ENCODE measurements around the gene TANC1. TPM values are rescaled to one million over a fixed set of nuclear protein-coding genes. Genes with fewer than 3 reads are reported as not detected.

The TANC1 gene
- total RNA-seq, 4 donors from 2014 or later: 27.1 to 57.4 (median 55.1) TPM

- no peak for DNase-seq
- Histone ChIP-seq H3K4me1 (no peaks in the 10 kb centered on the region), H3K27ac (no peak overlapping the region), H3K4me3 (no peak overlapping the region), H3K27me3 (no peaks in the 10 kb centered on the region), H3K9me3 (no peaks in the 10 kb centered on the region), H3K36me3 (peaks cover 0 to 18% (median 0%) of the 10 kb centered on the region in 3 donors)
- no peak for TF ChIP-seq POLR2A (IDR thresholded peaks at IDR 0.05)
- TF ChIP-seq CTCF (IDR thresholded peaks at IDR 0.05): no peak
Observed at GRCh38 chr2:159211447-159212396, 243.3 kb downstream of the TANC1 start.

GRCh38 chr2:159213296-159213695, 244.9 kb downstream of the TANC1 start:
- Histone ChIP-seq H3K27me3 (no peaks in the 10 kb centered on the region), H3K36me3 (peaks cover 0 to 34% (median 0%) of the 10 kb centered on the region in 3 donors), H3K4me3 (no peak overlapping the region), H3K27ac (no peak overlapping the region), H3K4me1 (no peaks in the 10 kb centered on the region), H3K9me3 (no peaks in the 10 kb centered on the region)
- no peak for TF ChIP-seq CTCF (IDR thresholded peaks at IDR 0.05)
- no peak for TF ChIP-seq POLR2A (IDR thresholded peaks at IDR 0.05)
- no peak for DNase-seq

- Histone ChIP-seq H3K27me3 (no peaks in the 10 kb centered on the region), H3K4me1 (no peaks in the 10 kb centered on the region), H3K9me3 (no peaks in the 10 kb centered on the region), H3K4me3 (no peak overlapping the region), H3K36me3 (peaks cover 0 to 45% (median 0%) of the 10 kb centered on the region in 3 donors), H3K27ac (no peak overlapping the region)
- TF ChIP-seq CTCF (IDR thresholded peaks at IDR 0.05) (no peak), POLR2A (IDR thresholded peaks at IDR 0.05) (no peak)
- no peak for DNase-seq
Observed at GRCh38 chr2:159214325-159214865, 246.0 kb downstream of the TANC1 start.

GRCh38 chr2:159215116-159215515, 246.7 kb downstream of the TANC1 start:
- Histone ChIP-seq H3K4me1 (no peaks in the 10 kb centered on the region), H3K36me3 (peaks cover 0 to 52% (median 0%) of the 10 kb centered on the region in 3 donors), H3K4me3 (no peak overlapping the region), H3K27me3 (no peaks in the 10 kb centered on the region), H3K9me3 (no peaks in the 10 kb centered on the region), H3K27ac (no peak overlapping the region)
- TF ChIP-seq CTCF (IDR thresholded peaks at IDR 0.05) (no peak), POLR2A (IDR thresholded peaks at IDR 0.05) (no peak)
- DNase-seq: no peak

- no peaks in the 10 kb centered on the region for H3K27me3 ChIP-seq
- no peaks in the 10 kb centered on the region for H3K4me1 ChIP-seq
- no peak for TF ChIP-seq POLR2A (IDR thresholded peaks at IDR 0.05)
- TF ChIP-seq CTCF (IDR thresholded peaks at IDR 0.05): no peak
- peaks cover 0 to 69% (median 0%) of the 10 kb centered on the region in 3 donors for H3K36me3 ChIP-seq
- DNase-seq: no peak
- no peak overlapping the region for H3K4me3 ChIP-seq
- H3K27ac ChIP-seq: no peak overlapping the region
- no peaks in the 10 kb centered on the region for H3K9me3 ChIP-seq
Observed at GRCh38 chr2:159217676-159218075, 249.2 kb downstream of the TANC1 start.
